Head of caudate nucleus (tissue), 42 donors: ENCODE data around the gene CNOT8.
"Not testable (repeated sequence)": the region's sequence is repeated elsewhere in the genome, so short reads cannot be mapped to it uniquely, and the experiment has no call there.

Source experiments
- DNase-seq, 42 donors: peaks; one replicate each; pipeline versions ENCODE4 v3.0.0 to v3.0.0-alpha.2; 2020 to 2021; ENCODE audit warnings: mixed read lengths in 7 of 42
- intact Hi-C: fragments of 100-400 bp; cut with DNase I; formaldehyde crosslinking; loops from one replicate; pipeline ENCODE4 v1.15.0; 2022

The CNOT8 gene

GRCh38 chr5:154858297-154858971, at the start of gene CNOT8:
Gene CNOT8 (plus strand): TSS chr5:154858627. CDS start chr5:154863279, 4,652 bp downstream.
- peak; percentile 97 to 100 (median 99) for DNase-seq
- intact Hi-C loops = loop anchor here (2.0 kb wide), 2 partner anchors 82 to 104 kb away; partner anchors contain the start of genes LARP1 and MRPL22

GRCh38 chr5:154811239-154811638, 47.2 kb upstream of the CNOT8 start:
- intact Hi-C loops = loop anchor here (5.0 kb wide), 2 partner anchors 54 to 159 kb away; partner anchors contain the start of gene LARP1

GRCh38 chr5:154811653-154812465, 46.6 kb upstream of the CNOT8 start:
- intact Hi-C loops = loop anchor here (5.0 kb wide), 2 partner anchors 55 to 160 kb away; partner anchors contain the start of gene LARP1

More at GRCh38 chr5:154811239-154811638, 47.2 kb upstream of the CNOT8 start:
- no peak for DNase-seq

GRCh38 chr5:154813158-154813557, 45.3 kb upstream of the CNOT8 start:
- DNase-seq = peak in 1 of 42 donors; percentile 4
- intact Hi-C loops = loop anchor here (5.0 kb wide), 2 partner anchors 56 to 161 kb away; partner anchors contain the start of gene LARP1

More at GRCh38 chr5:154811653-154812465, 46.6 kb upstream of the CNOT8 start:
- peak; percentile 31 to 85 (median 62) for DNase-seq

- intact Hi-C loops = loop anchor here (5.0 kb wide), 2 partner anchors 56 to 161 kb away; partner anchors contain the start of gene LARP1
- peak in 1 of 42 donors; percentile 15 for DNase-seq
Observed at GRCh38 chr5:154813736-154814135, 44.7 kb upstream of the CNOT8 start.

GRCh38 chr5:154815025-154815424, 43.4 kb upstream of the CNOT8 start:
- DNase-seq = peak in 1 of 42 donors; percentile 16
- intact Hi-C loops = no loop called here

GRCh38 chr5:154815684-154816247, 42.7 kb upstream of the CNOT8 start:
- DNase-seq = no peak
- intact Hi-C loops = no loop called here

GRCh38 chr5:154816891-154817492, 41.4 kb upstream of the CNOT8 start:
- intact Hi-C loops = no loop called here
- DNase-seq = no peak

- no peak for DNase-seq
- intact Hi-C loops = no loop called here
Observed at GRCh38 chr5:154817815-154818214, 40.6 kb upstream of the CNOT8 start.

GRCh38 chr5:154818471-154819116, 39.8 kb upstream of the CNOT8 start:
- DNase-seq = no peak
- intact Hi-C loops = no loop called here

GRCh38 chr5:154819546-154819945, 38.9 kb upstream of the CNOT8 start:
- intact Hi-C loops = no loop called here
- DNase-seq = no peak

- no peak for DNase-seq
- intact Hi-C loops = no loop called here
Observed at GRCh38 chr5:154820383-154820782, 38.0 kb upstream of the CNOT8 start.

- intact Hi-C loops, DNase-seq: not testable (repeated sequence)
Observed at GRCh38 chr5:154822896-154823295, 35.5 kb upstream of the CNOT8 start.

- intact Hi-C loops = no loop called here
- DNase-seq = no peak
Observed at GRCh38 chr5:154823605-154824004, 34.8 kb upstream of the CNOT8 start.

GRCh38 chr5:154824070-154824469, 34.4 kb upstream of the CNOT8 start:
- intact Hi-C loops = no loop called here
- DNase-seq = no peak

- no peak for DNase-seq
- intact Hi-C loops = no loop called here
Observed at GRCh38 chr5:154829181-154829588, 29.2 kb upstream of the CNOT8 start.

GRCh38 chr5:154829589-154830218, 28.7 kb upstream of the CNOT8 start:
- no peak for DNase-seq
- intact Hi-C loops = no loop called here

GRCh38 chr5:154830219-154830595, 28.2 kb upstream of the CNOT8 start:
- DNase-seq = no peak
- intact Hi-C loops = no loop called here
